SK-N-SH (cell line): ENCODE results near the gene RAB6A. TPM values are rescaled to one million over a fixed set of nuclear protein-coding genes. Genes with fewer than 3 reads are reported as not detected.

Experiments used
- CTCF ChIA-PET: fragments of 300-600, 350-600 bp; formaldehyde crosslinking; extraction: SDS; loops from one replicate; lab custom pipeline; 2021; lab: Yijun Ruan, JAX
- POLR2A ChIA-PET: fragments of 350-600 bp; sonication (Branson Sonifier 250); formaldehyde crosslinking; extraction: SDS; loops from one replicate; lab custom pipeline; 2020; ENCODE audit warnings: antibody characterized with exemption, inconsistent platforms; lab: Yijun Ruan, JAX
- DNase-seq: peaks from one replicate; pipeline ENCODE4 v3.0.0; 2012
- H2AFZ ChIP-seq: fragments of 200-600 bp; sonication (generic); 2 replicates; pipeline ENCODE4 v1.8.1; 2016; ENCODE audit warnings: antibody characterized with exemption, mild to moderate bottlenecking, low read depth
- H3F3A ChIP-seq: fragments of 200-600 bp; sonication (generic); replicated peaks from 2 replicates; pipeline ENCODE3; 2016; ENCODE audit warnings: antibody characterized with exemption, mild to moderate bottlenecking; ENCODE audit not compliant: insufficient read depth
- H3K27ac ChIP-seq, 2 experiments: fragments of 200-500 bp in 1 of 2; fragments of 200-600 bp in 1 of 2; sonication (Bioruptor generic) in 1 of 2; sonication (generic), shearing (Covaris generic) in 1 of 2; 2 replicates each; pipeline versions ENCODE4 v1.5.1 to v1.6.1; 2014 to 2016; ENCODE audit warnings: low read depth in 2 of 2, inconsistent platforms in 1 of 2, low read length in 1 of 2, mild to moderate bottlenecking in 1 of 2, mixed read lengths in 1 of 2
- H3K27me3 ChIP-seq: fragments of 200-600 bp; sonication (generic), shearing (Covaris generic); 2 replicates; pipeline ENCODE4 v1.6.1; 2016; ENCODE audit warnings: mixed run types; ENCODE audit not compliant: insufficient read depth
- H3K36me3 ChIP-seq, 2 experiments: fragments of 200-500 bp in 1 of 2; fragments of 200-600 bp in 1 of 2; sonication (Bioruptor generic) in 1 of 2; sonication (generic) in 1 of 2; replicated peaks in 1 of 2; 2 replicates each; pipeline versions ENCODE3 to v1.5.1; 2014 to 2016; ENCODE audit warnings: low read length in 1 of 2, mild to moderate bottlenecking in 1 of 2; ENCODE audit not compliant: insufficient read depth in 2 of 2, control insufficient read depth in 1 of 2
- H3K4me1 ChIP-seq, 2 experiments: fragments of 200-500 bp in 1 of 2; fragments of 200-600 bp in 1 of 2; sonication (Bioruptor generic) in 1 of 2; sonication (generic), shearing (Covaris generic) in 1 of 2; 2 replicates each; pipeline versions ENCODE4 v1.5.1 to v1.6.1; 2014 to 2016; ENCODE audit warnings: low read depth in 1 of 2, low read length in 1 of 2, mixed run types in 1 of 2; ENCODE audit not compliant: insufficient read depth in 2 of 2, control insufficient read depth in 1 of 2
- H3K4me2 ChIP-seq: fragments of 200-600 bp; sonication (generic), shearing (Covaris generic); 2 replicates; pipeline ENCODE4 v1.6.1; 2017; ENCODE audit warnings: mixed run types
- H3K4me3 ChIP-seq, 2 experiments: fragments of 200-500 bp in 1 of 2; fragments of 200-600 bp in 1 of 2; sonication (Bioruptor generic) in 1 of 2; sonication (generic), shearing (Covaris generic) in 1 of 2; 2 replicates each; pipeline versions ENCODE4 v1.5.1 to v1.8.1; 2014 to 2016; ENCODE audit warnings: low read depth in 2 of 2, inconsistent platforms in 1 of 2, low read length in 1 of 2, mild to moderate bottlenecking in 1 of 2, mixed read lengths in 1 of 2, moderate library complexity in 1 of 2
- H3K79me2 ChIP-seq: fragments of 200-600 bp; sonication (generic); 2 replicates; pipeline ENCODE4 v1.8.1; 2017; ENCODE audit warnings: mild to moderate bottlenecking; ENCODE audit not compliant: insufficient read depth
- H3K9ac ChIP-seq: fragments of 200-600 bp; sonication (generic); 2 replicates; pipeline ENCODE4 v1.6.1; 2017; ENCODE audit warnings: mixed run types
- H3K9me2 ChIP-seq: fragments of 200-600 bp; sonication (generic); 2 replicates; pipeline ENCODE4 v1.6.1; 2017; ENCODE audit warnings: mixed run types
- H3K9me3 ChIP-seq: fragments of 200-600 bp; sonication (generic); 2 replicates; pipeline ENCODE4 v1.6.1; 2017; ENCODE audit warnings: mixed run types, mild to moderate bottlenecking, moderate library complexity
- H4K20me1 ChIP-seq: fragments of 200-600 bp; sonication (generic); 2 replicates; pipeline ENCODE4 v1.6.1; 2017; ENCODE audit warnings: mild to moderate bottlenecking, mixed run types; ENCODE audit not compliant: insufficient read depth
- ELF1 ChIP-seq: IDR thresholded peaks from 2 replicates; pipeline ENCODE4 v1.4.0; 2012
- EZH2phosphoT487 ChIP-seq: fragments of 200-600 bp; sonication (generic); IDR thresholded peaks from 2 replicates; pipeline ENCODE4 v1.6.1; 2017; ENCODE audit warnings: low read depth, mixed run types, mild to moderate bottlenecking, antibody characterized with exemption, moderate library complexity, borderline replicate concordance
- FOXJ3 ChIP-seq: sonication (generic); formaldehyde crosslinking; IDR thresholded peaks from 2 replicates; pipeline ENCODE4 v1.5.1; 2020; ENCODE audit warnings: mild to moderate bottlenecking, missing genetic modification reagents
- FOXM1 ChIP-seq: IDR thresholded peaks from 2 replicates; pipeline ENCODE4 v1.4.0; 2012; ENCODE audit warnings: low read depth, mild to moderate bottlenecking
- GABPA ChIP-seq: IDR thresholded peaks from 2 replicates; pipeline ENCODE4 v1.4.0; 2012; ENCODE audit warnings: low read depth, mild to moderate bottlenecking
- MAX ChIP-seq: IDR thresholded peaks from 2 replicates; pipeline ENCODE4 v1.4.0; 2012; ENCODE audit warnings: low read depth
- MXI1 ChIP-seq: IDR thresholded peaks from 2 replicates; pipeline ENCODE4 v1.6.1; 2012; ENCODE audit warnings: mild to moderate bottlenecking, low read depth, low read length, improper control_type of control experiment
- NFIC ChIP-seq: IDR thresholded peaks from 2 replicates; pipeline ENCODE4 v1.4.0; 2012; ENCODE audit warnings: borderline replicate concordance
- NRF1 ChIP-seq: IDR thresholded peaks from 2 replicates; pipeline ENCODE4 v1.6.1; 2012; ENCODE audit warnings: low read depth, mild to moderate bottlenecking, low read length
- PBX3 ChIP-seq: IDR thresholded peaks from 2 replicates; pipeline ENCODE4; 2012
- RFX5 ChIP-seq: IDR thresholded peaks from 2 replicates; pipeline ENCODE4 v1.6.1; 2012; ENCODE audit warnings: mild to moderate bottlenecking, improper control_type of control experiment, low read length
- RXRA ChIP-seq: IDR thresholded peaks from 2 replicates; pipeline ENCODE4 v1.4.0; 2012; ENCODE audit warnings: low read depth, mild to moderate bottlenecking, borderline replicate concordance
- TAF1 ChIP-seq: IDR thresholded peaks from 2 replicates; pipeline ENCODE4 v1.6.1; 2012; ENCODE audit warnings: low read depth, mild to moderate bottlenecking, low read length, moderate library complexity, borderline replicate concordance
- TCF12 ChIP-seq: IDR thresholded peaks from 2 replicates; pipeline ENCODE4 v1.4.0; 2012
- TEAD4 ChIP-seq: IDR thresholded peaks from 2 replicates; pipeline ENCODE4 v1.4.0; 2012; ENCODE audit warnings: mild to moderate bottlenecking, borderline replicate concordance; ENCODE audit not compliant: insufficient read depth
- WGBS: methylation state at CpG from one replicate; pipeline ENCODE4 v1.1.6; 2017; ENCODE audit warnings: low lambda C conversion rate; 5-methylcytosine and 5-hydroxymethylcytosine counted together
- polyA plus RNA-seq, 3 experiments: library from polyadenylated mRNA; depleted of rRNA; stranded (reverse); fragments of >200 nt; gene quantifications; 2 replicates each; pipeline ENCODE4 v1.2.3, GENCODE V29; 2012

The RAB6A gene
- polyA plus RNA-seq, 1 of the 3 experiments (the other 2 are of a cell fraction), result 39.1 TPM

DNA sequence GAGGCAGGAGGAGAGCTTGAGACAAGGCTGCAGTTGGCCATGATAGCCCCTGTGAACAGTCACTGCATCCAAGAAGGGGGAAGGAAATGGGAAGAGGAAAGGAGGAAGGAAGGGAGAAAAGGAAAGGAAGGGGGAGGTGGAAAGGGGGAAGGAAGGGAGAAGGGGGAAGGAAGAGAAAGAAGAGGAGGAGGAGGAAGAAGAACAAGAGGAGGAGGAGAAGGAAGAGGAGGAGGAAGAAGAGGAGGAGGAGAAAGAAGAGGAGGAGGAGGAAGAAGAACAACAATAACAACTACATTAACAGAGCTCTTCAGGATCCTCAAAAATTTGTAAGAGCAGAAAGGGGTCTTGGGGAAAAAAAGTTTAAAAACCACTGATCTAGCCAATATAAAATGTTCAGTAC, 5.2 kb downstream of the RAB6A start (continued):
- TF ChIP-seq PBX3 (no peak), TCF12 (no peak)

GRCh38 chr11:73753938-73754337, 6.9 kb downstream of the RAB6A start:
- no peaks in the 10 kb centered on the region for H3K36me3 ChIP-seq
- H3K27me3 ChIP-seq, result no peaks in the 10 kb centered on the region
- POLR2A ChIA-PET, result no interaction called here
- H3K9me2 ChIP-seq, result no peaks in the 10 kb centered on the region
- no peak overlapping the region for H3K4me2 ChIP-seq
- peaks cover 93% of the 10 kb centered on the region for H4K20me1 ChIP-seq
- no peak overlapping the region for H3K4me3 ChIP-seq
- H3K79me2 ChIP-seq, result peaks cover 99% of the 10 kb centered on the region
- H2AFZ ChIP-seq, result no peak overlapping the region
- CTCF ChIA-PET, result no interaction called here
- 95% methylated on average over 1 of the region's 1 CpG for WGBS
- no peak overlapping the region for H3K27ac ChIP-seq
- no peak overlapping the region for H3K9ac ChIP-seq
- no peak for DNase-seq
- peaks cover 4 to 13% of the 10 kb centered on the region in 2 experiments; a peak in 2 of 4 replicates for H3K4me1 ChIP-seq
- TF ChIP-seq MAX, result no peak
- no peak for TF ChIP-seq TEAD4
- TF ChIP-seq MXI1, result no peak
- TF ChIP-seq NRF1, result no peak
- no peak for TF ChIP-seq TAF1
- no peak for TF ChIP-seq RFX5
- TF ChIP-seq FOXM1, result no peak
- TF ChIP-seq ELF1, result no peak
- no peak for TF ChIP-seq PBX3
- no peak for TF ChIP-seq RXRA
- TF ChIP-seq NFIC, result no peak
- no peak for TF ChIP-seq FOXJ3
- peaks cover 2% of the 10 kb centered on the region for H3F3A ChIP-seq
- no peaks in the 10 kb centered on the region for H3K9me3 ChIP-seq

- no peak overlapping the region for H3K9ac ChIP-seq
- no peak for DNase-seq
- H3K9me2 ChIP-seq, result no peaks in the 10 kb centered on the region
- no peak overlapping the region for H2AFZ ChIP-seq
- no peak overlapping the region for H3K27ac ChIP-seq
- H3K79me2 ChIP-seq, result peaks cover 99% of the 10 kb centered on the region
- CTCF ChIA-PET, result interaction anchor here (0.7 to 1.3 kb wide), 3 partner anchors 8 to 359 kb away, joined by 3 read pairs; no protein-coding TSS in a partner anchor
- peaks cover under 1 to 4% of the 10 kb centered on the region in 2 experiments; a peak in 2 of 4 replicates for H3K4me1 ChIP-seq
- no peak overlapping the region for H3K4me2 ChIP-seq
- peaks cover 93% of the 10 kb centered on the region for H4K20me1 ChIP-seq
- WGBS, result 92% methylated on average over 7 of the region's 7 CpGs
- TF ChIP-seq MXI1 (no peak), GABPA (no peak), TEAD4 (no peak), EZH2phosphoT487 (no peak), TAF1 (no peak)
- POLR2A ChIA-PET, result interaction anchor here (0.6 kb wide), 1 partner anchor 35 kb away, joined by 4 read pairs; no protein-coding TSS in a partner anchor
- H3K27me3 ChIP-seq, result no peaks in the 10 kb centered on the region
- H3K9me3 ChIP-seq, result no peaks in the 10 kb centered on the region
- H3K36me3 ChIP-seq, result no peaks in the 10 kb centered on the region
- H3F3A ChIP-seq, result peaks cover 6% of the 10 kb centered on the region
- no peak overlapping the region for H3K4me3 ChIP-seq
Measured at GRCh38 chr11:73752903-73753302, 8.0 kb downstream of the RAB6A start.
